HG03460 (cell line): ENCODE results near the gene ZIC4.

ENCODE experiments used
- ATAC-seq: cut with Tn5 transposase; IDR thresholded peaks from one replicate; pipeline ENCODE4 v1.9.1; 2021; ENCODE audit not compliant: unreplicated experiment

Gene ZIC4

GRCh38 chr3:147391781-147392624, 14.3 kb downstream of the ZIC4 start:
- ATAC-seq = no peak

DNA sequence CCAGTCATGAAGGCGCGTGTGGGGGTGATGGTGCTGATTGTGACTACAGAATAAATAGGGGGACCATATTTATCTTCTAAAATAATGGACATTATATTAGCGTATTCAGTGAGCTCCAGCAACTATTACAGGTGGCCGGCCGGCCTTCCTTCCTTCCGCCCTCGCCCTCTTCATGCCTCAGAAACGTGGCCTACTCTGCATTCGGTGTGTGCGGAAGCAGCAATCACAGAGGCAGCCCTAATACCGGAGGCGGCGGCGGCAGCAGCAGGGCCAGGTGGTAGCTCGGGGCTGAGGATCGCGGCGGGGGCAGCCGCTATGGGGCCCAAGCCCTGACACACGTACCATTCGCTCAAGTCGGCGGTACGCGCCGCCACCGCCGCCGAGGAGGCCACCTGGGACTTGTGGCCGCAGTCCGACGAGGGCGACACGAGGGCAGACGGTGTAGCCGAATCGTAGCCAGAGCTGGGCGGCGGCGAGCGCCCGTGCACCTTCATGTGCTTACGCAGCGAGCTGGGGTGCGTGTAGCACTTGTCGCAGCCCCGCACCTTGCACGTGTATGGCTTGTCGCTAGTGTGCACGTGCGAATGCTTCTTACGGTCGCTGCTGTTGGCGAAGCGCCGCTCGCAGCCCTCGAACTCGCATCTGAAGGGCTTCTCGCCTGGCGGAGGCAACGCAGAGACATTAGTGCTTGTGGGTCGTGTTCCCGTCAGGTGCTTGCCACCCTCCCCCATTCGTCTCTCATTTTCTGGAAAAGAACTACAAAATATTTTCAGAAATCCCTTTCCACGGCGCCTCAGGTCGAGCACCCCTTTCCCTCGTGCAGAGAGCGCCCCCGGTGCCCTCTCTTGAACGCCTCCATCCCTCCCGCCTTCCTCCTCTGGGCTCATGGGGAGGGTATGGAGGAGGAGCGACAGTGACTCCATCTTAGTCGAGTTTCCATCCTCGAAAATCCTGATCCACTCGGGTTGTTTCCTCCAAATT, 15.5 kb downstream of the ZIC4 start:
- no peak for ATAC-seq

DNA sequence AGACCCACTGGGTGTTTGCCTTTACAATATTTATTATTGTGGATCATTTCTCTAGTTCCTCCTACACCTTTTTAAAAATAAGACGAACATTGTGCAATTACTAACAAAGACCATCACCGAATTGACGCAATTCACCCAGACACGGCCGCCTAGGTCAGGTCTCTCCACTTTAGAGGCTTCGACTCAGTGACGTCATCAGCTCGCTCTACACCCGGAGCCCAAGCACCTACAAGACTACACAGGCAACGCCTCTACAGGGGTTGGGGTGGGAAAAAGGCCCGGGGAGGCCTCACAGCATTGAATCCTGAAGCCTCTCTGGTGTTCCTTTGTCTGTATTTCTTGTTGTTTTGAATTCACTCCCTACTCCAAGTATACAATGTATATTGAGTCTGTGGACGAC, 16.6 kb downstream of the ZIC4 start:
- no peak for ATAC-seq

GRCh38 chr3:147388700-147389580, 17.4 kb downstream of the ZIC4 start:
- ATAC-seq = no peak

DNA sequence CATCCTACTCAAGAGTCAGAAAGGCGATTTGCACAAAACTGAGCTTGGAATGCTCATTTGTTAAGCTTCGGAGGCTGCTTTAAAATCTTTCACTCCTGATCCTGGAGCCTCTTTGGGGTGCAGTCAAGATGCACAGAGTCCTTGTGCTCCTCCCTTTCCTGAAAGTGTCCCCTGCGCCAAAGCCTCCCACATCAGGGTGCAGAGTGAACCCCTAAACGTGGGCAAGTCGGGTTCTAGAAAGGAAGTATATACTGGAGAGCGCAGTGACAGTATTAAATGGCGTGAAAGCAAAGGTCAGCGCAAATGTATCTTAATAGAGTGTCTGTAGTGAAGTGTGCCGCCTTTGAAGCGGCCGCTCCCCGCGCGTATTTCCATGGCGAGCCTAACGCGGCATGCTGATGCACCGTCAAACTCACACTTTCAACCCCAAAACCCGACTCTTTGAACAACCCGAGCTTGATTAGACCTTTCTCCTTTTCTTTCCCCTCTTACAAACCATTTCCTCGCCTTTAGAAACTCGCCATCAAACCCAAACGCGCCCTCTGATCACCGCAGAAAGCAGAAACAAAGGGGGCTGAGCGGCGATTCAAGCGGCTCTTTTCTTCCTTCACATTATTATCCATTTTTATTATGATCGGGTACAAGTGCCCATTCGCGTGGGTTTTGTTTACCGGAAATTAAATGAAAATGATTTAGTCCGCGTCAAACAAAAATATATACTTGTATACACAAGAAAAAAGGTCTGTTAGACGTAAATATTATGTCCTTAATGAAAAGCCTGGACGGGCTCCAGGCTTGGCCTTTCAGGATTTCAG, 18.3 kb downstream of the ZIC4 start:
- ATAC-seq = no peak

DNA sequence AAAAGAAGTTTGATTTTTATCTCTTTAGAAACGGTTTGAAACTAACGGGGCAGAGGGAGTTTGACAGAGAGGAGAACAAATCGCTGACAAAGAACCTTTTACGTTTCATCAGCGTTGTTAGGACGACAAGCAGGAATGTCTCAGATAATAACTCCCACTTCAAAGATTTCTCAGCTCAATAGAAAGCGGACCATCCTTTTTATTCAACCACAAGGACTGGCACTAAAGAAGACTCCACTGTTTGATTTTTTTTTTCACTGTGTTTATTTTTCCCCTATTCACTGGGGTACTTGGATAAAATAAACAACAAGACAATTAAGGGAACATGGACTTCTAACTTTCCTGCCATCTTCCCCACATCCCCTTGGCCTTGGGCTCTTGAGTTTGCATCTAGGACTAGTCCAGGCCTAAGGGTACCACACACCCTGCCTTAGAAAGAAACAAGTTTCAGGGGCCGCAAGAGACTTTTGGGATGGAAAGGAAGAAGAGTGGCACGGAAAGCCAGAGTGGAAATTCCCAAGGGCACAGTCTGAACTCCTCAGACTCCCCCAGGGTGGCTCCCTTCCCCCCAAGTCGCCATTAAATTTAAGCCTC, 19.0 kb downstream of the ZIC4 start:
- ATAC-seq = no peak

DNA sequence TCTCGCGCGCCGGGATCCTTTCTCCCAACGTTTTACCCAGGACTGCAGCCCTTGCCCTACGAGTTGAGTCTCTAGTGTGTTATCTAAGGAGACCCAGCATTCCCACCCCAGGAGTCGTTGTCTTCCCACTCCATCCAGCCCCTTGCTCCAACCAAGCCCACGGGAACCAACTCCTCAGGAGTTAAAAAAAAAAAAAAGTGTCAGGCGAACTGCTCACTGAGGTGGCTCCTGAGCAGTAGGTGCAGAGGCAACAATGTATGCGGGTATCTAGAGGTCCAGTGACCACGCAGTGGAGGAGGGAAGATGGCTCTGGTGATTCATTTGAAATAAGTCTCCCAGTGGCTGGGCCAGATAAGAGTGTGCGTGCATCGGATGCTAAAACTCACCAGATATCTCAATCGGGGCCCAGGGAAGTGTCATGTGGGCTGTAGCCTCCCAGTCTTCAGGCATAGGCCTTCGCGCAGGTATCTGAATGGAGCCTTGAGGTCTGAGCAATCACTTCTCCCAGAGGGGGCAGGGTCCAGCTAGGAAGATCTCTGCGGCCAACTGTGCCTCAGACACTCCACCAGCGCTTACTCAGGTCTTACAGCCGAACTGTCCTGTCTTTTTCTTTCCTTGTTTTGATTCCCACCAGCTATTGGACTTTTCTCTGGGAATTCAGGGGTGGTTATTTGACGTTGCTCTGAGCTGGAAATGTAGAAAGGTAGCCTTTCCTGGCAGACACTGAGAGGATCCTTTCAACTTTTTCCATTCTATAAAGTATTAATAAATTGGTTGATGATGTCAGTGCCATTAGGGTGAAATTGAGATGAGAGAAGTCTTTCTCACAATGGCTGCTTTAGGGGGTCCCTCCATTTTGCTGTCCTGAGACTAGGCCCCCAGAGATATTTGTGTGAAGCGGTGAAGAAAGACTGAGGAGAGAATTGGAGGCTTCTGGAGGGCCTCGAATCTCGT, 21.0 kb downstream of the ZIC4 start:
- ATAC-seq = no peak

DNA sequence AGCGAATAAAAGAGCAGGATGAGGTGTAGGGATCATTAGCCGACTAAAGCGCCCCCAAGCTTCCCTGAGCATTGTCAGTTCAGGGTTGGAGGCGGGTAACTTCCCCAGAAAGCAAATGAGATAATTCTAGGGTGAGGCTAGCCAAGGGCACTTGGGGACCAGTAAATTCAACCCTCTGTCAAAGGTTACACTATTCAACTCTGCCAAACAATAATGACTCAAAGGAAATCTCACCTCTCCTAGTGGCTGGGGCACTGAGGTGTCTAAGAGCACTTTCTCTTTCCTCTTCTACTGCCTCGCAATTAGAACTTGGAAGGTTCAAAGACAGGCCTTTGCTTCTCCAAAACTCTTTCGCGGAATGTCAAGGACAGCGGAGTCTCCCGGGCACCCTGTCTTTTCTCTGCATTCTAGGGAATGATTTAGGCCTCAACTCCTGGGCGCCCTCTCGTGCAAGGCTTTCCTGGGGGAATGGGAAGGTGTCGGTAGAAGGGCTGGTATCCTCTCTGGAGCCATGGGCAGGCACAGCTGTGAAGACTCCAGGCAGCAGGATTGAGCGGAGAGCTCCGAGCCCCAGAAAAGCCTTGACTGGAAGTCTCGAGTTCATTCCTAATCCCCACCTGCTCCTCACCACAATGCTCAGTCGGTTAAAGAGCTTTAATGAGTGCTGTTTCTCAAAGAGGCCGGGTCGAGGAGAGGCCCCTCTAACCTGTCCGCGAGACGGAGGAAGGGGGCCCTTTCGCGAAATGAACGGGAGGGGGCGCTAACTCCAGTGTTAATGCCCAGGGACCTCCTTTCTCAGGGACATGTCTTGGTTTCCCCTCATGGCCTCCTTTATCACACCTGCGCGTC, 21.9 kb downstream of the ZIC4 start:
- ATAC-seq = no peak

DNA sequence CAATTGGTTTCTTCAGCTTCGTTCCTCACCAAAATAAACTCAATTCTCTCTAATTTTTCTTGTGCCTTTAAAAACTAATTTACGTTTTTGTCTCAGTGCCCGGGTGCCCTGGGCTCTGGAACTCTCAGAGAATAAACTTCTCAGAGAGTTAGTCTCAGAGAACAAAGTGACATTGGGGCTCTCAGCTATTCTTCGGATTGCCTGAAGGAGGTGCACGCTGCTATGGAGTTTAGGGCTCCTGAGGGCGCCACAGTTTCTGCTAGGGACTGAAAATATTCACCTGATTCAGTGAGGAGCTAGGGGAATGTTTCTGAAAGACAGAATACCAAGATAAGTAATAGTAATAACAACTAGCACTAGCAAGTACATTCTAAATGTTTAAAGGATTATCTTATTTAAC, 22.7 kb downstream of the ZIC4 start:
- ATAC-seq = no peak

- ATAC-seq = no peak
These were observed 24.7 kb downstream of the ZIC4 start for GRCh38 chr3:147381596-147381995.

GRCh38 chr3:147380977-147381376, 25.4 kb downstream of the ZIC4 start:
- no peak for ATAC-seq

DNA sequence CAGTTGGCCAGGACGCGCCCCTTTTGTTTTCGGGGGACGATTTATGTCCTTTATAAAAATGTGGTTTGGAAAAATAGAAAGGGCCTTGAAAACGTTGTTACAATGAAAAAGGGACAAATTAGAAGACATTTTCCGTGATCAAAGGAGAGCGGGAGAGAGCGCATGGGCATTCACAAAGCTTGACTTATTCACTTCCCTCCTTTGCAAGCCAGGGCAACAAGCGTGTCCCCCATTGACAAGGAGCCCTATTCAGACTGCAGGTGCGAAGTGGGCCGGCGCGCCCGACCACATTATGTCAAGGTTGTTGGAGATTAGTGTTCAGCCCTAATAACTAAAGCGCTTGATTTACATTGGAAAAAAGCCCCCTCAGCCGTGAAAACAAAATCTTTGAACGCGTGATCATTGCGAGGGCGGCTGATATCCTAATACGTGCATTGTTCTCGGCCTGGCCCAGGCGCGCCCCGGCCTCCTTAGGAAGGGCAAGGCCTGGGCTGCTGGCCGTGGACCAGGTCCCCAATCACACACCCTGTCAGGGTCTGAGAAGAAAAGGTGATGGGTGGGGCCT, 25.9 kb downstream of the ZIC4 start:
- no peak for ATAC-seq

- no peak for ATAC-seq
These were observed 26.7 kb downstream of the ZIC4 start for GRCh38 chr3:147379651-147380050.

GRCh38 chr3:147377412-147378367, 28.7 kb downstream of the ZIC4 start:
- no peak for ATAC-seq

GRCh38 chr3:147373301-147373700, 33.0 kb downstream of the ZIC4 start:
- no peak for ATAC-seq

- ATAC-seq = no peak
These were observed 33.8 kb downstream of the ZIC4 start for GRCh38 chr3:147372525-147373027.
